ENCODE measurements around the gene CUTA.

- TF ChIP-seq CTCF (IDR thresholded peaks at IDR 0.05) (peak; percentile 64 to 74 (median 71)), POLR2A (IDR thresholded peaks at IDR 0.05; ENCODE audit: low read depth) (no peak), EP300 (IDR thresholded peaks at IDR 0.05) (no peak), POLR2AphosphoS5 (IDR thresholded peaks at IDR 0.05) (peak; percentile 81 to 88)
Measured at GRCh38 chr6:33425668-33426577, 8.0 kb upstream of the CUTA start.

Measured in esophagus muscularis mucosa (tissue), 4 donors.